ENCODE results near the gene TDRD6. TPM values are rescaled to one million over a fixed set of nuclear protein-coding genes. Genes with fewer than 3 reads are reported as not detected.

TDRD6 gene
- polyA plus RNA-seq, 1 of the 3 experiments (the other 2 are of a cell fraction), result not detected

- Histone ChIP-seq H3K9ac (no peak overlapping the region), H3K9me2 (no peaks in the 10 kb centered on the region), H3K36me3 (replicated peaks in 1 of 2; ENCODE audit: control insufficient read depth in 1 of 2, insufficient read depth in 2 of 2, low read length in 1 of 2) (no peaks in the 10 kb centered on the region), H4K20me1 (ENCODE audit: insufficient read depth) (no peaks in the 10 kb centered on the region), H2AFZ (ENCODE audit: low read depth) (no peak overlapping the region), H3K27me3 (ENCODE audit: insufficient read depth) (peaks cover 31% of the 10 kb centered on the region; the same call in 1 of the 2 replicates), H3K79me2 (ENCODE audit: insufficient read depth) (no peaks in the 10 kb centered on the region), H3K9me3 (no peaks in the 10 kb centered on the region), H3K27ac (ENCODE audit: low read depth in 2 of 2, low read length in 1 of 2) (no peak overlapping the region), H3K4me1 (ENCODE audit: control insufficient read depth in 1 of 2, insufficient read depth in 2 of 2, low read depth in 1 of 2, low read length in 1 of 2) (no peaks in the 10 kb centered on the region), H3K4me2 (no peak overlapping the region; the same call in 1 of the 2 replicates), H3F3A (replicated peaks; ENCODE audit: insufficient read depth) (no peaks in the 10 kb centered on the region), H3K4me3 (ENCODE audit: low read depth in 2 of 2, low read length in 1 of 2) (no peak overlapping the region)
- 5% methylated on average over 8 of the region's 8 CpGs for WGBS (ENCODE audit: low lambda C conversion rate)
- ChIA-PET CTCF (no interaction called here), POLR2A (no interaction called here)
- DNase-seq, result no peak
- TF ChIP-seq POLR2AphosphoS5 (IDR thresholded peaks at IDR 0.05; ENCODE audit: low read depth, low read length), result no peak
- TF ChIP-seq, protein P1, sequence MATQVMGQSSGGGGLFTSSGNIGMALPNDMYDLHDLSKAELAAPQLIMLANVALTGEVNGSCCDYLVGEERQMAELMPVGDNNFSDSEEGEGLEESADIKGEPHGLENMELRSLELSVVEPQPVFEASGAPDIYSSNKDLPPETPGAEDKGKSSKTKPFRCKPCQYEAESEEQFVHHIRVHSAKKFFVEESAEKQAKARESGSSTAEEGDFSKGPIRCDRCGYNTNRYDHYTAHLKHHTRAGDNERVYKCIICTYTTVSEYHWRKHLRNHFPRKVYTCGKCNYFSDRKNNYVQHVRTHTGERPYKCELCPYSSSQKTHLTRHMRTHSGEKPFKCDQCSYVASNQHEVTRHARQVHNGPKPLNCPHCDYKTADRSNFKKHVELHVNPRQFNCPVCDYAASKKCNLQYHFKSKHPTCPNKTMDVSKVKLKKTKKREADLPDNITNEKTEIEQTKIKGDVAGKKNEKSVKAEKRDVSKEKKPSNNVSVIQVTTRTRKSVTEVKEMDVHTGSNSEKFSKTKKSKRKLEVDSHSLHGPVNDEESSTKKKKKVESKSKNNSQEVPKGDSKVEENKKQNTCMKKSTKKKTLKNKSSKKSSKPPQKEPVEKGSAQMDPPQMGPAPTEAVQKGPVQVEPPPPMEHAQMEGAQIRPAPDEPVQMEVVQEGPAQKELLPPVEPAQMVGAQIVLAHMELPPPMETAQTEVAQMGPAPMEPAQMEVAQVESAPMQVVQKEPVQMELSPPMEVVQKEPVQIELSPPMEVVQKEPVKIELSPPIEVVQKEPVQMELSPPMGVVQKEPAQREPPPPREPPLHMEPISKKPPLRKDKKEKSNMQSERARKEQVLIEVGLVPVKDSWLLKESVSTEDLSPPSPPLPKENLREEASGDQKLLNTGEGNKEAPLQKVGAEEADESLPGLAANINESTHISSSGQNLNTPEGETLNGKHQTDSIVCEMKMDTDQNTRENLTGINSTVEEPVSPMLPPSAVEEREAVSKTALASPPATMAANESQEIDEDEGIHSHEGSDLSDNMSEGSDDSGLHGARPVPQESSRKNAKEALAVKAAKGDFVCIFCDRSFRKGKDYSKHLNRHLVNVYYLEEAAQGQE (IDR thresholded peaks at IDR 0.05; ENCODE audit: low read depth, low read length), result no peak
These were observed 48.0 kb downstream of the TDRD6 start for GRCh38 chr6:46735720-46736031.

GRCh38 chr6:46736906-46737305 lies 49.2 kb downstream of the TDRD6 start:
- Histone ChIP-seq H3K36me3 (replicated peaks in 1 of 2; ENCODE audit: control insufficient read depth in 1 of 2, insufficient read depth in 2 of 2, low read length in 1 of 2) (no peaks in the 10 kb centered on the region), H3K4me1 (ENCODE audit: control insufficient read depth in 1 of 2, insufficient read depth in 2 of 2, low read depth in 1 of 2, low read length in 1 of 2) (no peaks in the 10 kb centered on the region), H3F3A (replicated peaks; ENCODE audit: insufficient read depth) (no peaks in the 10 kb centered on the region), H3K27ac (ENCODE audit: low read depth in 2 of 2, low read length in 1 of 2) (no peak overlapping the region), H3K27me3 (ENCODE audit: insufficient read depth) (peaks cover 31% of the 10 kb centered on the region; the same call in 1 of the 2 replicates), H2AFZ (ENCODE audit: low read depth) (no peak overlapping the region), H3K4me3 (ENCODE audit: low read depth in 2 of 2, low read length in 1 of 2) (no peak overlapping the region), H3K9me3 (no peaks in the 10 kb centered on the region), H3K9ac (no peak overlapping the region), H3K9me2 (no peaks in the 10 kb centered on the region), H3K4me2 (no peak overlapping the region), H4K20me1 (ENCODE audit: insufficient read depth) (no peaks in the 10 kb centered on the region), H3K79me2 (ENCODE audit: insufficient read depth) (no peaks in the 10 kb centered on the region)
- POLR2A ChIA-PET, result no interaction called here
- DNase-seq, result no peak
- CTCF ChIA-PET, result no interaction called here
- TF ChIP-seq JUND (IDR thresholded peaks at IDR 0.05) (no peak), ELF1 (IDR thresholded peaks at IDR 0.05) (no peak), SIN3A (IDR thresholded peaks at IDR 0.05; ENCODE audit: borderline replicate concordance, low read depth, low read length) (no peak), MXI1 (IDR thresholded peaks at IDR 0.05; ENCODE audit: low read depth, low read length) (no peak), RCOR1 (IDR thresholded peaks at IDR 0.05; ENCODE audit: low read length) (no peak), RFX5 (IDR thresholded peaks at IDR 0.05; ENCODE audit: low read length) (no peak), RAD21 (IDR thresholded peaks at IDR 0.05; ENCODE audit: low read length) (no peak), CHD2 (IDR thresholded peaks at IDR 0.05; ENCODE audit: low read length, partially characterized antibody) (no peak), FOXJ3 (CRISPR knock-in tag; IDR thresholded peaks at IDR 0.05) (no peak), POLR2AphosphoS5 (IDR thresholded peaks at IDR 0.05; ENCODE audit: low read depth, low read length) (no peak), RXRA (IDR thresholded peaks at IDR 0.05; ENCODE audit: borderline replicate concordance, low read depth) (no peak), EZH2phosphoT487 (IDR thresholded peaks at IDR 0.05; ENCODE audit: borderline replicate concordance, low read depth) (no peak)
- TF ChIP-seq, protein P1 (IDR thresholded peaks at IDR 0.05; ENCODE audit: low read depth, low read length), result no peak
- TF ChIP-seq, protein P2, sequence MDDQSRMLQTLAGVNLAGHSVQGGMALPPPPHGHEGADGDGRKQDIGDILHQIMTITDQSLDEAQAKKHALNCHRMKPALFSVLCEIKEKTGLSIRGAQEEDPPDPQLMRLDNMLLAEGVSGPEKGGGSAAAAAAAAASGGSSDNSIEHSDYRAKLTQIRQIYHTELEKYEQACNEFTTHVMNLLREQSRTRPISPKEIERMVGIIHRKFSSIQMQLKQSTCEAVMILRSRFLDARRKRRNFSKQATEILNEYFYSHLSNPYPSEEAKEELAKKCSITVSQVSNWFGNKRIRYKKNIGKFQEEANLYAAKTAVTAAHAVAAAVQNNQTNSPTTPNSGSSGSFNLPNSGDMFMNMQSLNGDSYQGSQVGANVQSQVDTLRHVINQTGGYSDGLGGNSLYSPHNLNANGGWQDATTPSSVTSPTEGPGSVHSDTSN (IDR thresholded peaks at IDR 0.05), result no peak
- TF ChIP-seq, protein P3, sequence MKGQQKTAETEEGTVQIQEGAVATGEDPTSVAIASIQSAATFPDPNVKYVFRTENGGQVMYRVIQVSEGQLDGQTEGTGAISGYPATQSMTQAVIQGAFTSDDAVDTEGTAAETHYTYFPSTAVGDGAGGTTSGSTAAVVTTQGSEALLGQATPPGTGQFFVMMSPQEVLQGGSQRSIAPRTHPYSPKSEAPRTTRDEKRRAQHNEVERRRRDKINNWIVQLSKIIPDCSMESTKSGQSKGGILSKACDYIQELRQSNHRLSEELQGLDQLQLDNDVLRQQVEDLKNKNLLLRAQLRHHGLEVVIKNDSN (IDR thresholded peaks at IDR 0.05; ENCODE audit: borderline replicate concordance, low read depth), result no peak

Data from SK-N-SH (cell line).